Measurements from ENCODE around the gene ENOSF1.

DNA sequence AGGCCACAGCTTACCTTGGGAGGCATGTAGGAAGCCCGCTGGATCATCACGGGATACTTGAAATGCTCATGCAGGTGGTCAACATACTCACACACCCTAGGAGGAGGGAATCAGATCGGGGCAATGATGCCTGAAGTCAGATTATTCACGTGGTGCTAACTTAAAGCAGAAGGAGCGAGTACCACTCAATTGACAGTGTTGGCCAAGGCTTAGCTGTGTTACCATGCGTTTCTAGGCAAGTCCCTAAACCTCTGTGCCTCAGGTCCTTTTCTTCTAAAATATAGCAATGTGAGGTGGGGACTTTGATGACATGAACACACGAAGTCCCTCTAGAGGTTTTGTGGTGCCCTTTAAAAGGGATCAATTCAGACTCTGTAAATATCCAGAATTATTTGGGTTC, 37.1 kb downstream of the ENOSF1 start:
- TF ChIP-seq, protein P1, sequence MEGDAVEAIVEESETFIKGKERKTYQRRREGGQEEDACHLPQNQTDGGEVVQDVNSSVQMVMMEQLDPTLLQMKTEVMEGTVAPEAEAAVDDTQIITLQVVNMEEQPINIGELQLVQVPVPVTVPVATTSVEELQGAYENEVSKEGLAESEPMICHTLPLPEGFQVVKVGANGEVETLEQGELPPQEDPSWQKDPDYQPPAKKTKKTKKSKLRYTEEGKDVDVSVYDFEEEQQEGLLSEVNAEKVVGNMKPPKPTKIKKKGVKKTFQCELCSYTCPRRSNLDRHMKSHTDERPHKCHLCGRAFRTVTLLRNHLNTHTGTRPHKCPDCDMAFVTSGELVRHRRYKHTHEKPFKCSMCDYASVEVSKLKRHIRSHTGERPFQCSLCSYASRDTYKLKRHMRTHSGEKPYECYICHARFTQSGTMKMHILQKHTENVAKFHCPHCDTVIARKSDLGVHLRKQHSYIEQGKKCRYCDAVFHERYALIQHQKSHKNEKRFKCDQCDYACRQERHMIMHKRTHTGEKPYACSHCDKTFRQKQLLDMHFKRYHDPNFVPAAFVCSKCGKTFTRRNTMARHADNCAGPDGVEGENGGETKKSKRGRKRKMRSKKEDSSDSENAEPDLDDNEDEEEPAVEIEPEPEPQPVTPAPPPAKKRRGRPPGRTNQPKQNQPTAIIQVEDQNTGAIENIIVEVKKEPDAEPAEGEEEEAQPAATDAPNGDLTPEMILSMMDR (conservative IDR thresholded peaks at IDR 0.05 in 1 of 2, IDR thresholded peaks at IDR 0.05 in 1 of 2; ENCODE audit: extremely low read depth in 1 of 2, insufficient read depth in 1 of 2, low read depth in 1 of 2, low read length in 2 of 2), result no peak
- TF ChIP-seq EZH2 (IDR thresholded peaks at IDR 0.05; ENCODE audit: borderline replicate concordance, low read length), result no peak

Measured in mammary epithelial cell (primary cell).